ENCODE measurements around the gene MAST3. TPM values are rescaled to one million over a fixed set of nuclear protein-coding genes. Genes with fewer than 3 reads are reported as not detected.
"Not testable (repeated sequence)": the region's sequence is repeated elsewhere in the genome, so short reads cannot be mapped to it uniquely, and the experiment has no call there.

The MAST3 gene
- polyA plus RNA-seq, 1 donor from 2014 or later, result 20.3 TPM

DNA sequence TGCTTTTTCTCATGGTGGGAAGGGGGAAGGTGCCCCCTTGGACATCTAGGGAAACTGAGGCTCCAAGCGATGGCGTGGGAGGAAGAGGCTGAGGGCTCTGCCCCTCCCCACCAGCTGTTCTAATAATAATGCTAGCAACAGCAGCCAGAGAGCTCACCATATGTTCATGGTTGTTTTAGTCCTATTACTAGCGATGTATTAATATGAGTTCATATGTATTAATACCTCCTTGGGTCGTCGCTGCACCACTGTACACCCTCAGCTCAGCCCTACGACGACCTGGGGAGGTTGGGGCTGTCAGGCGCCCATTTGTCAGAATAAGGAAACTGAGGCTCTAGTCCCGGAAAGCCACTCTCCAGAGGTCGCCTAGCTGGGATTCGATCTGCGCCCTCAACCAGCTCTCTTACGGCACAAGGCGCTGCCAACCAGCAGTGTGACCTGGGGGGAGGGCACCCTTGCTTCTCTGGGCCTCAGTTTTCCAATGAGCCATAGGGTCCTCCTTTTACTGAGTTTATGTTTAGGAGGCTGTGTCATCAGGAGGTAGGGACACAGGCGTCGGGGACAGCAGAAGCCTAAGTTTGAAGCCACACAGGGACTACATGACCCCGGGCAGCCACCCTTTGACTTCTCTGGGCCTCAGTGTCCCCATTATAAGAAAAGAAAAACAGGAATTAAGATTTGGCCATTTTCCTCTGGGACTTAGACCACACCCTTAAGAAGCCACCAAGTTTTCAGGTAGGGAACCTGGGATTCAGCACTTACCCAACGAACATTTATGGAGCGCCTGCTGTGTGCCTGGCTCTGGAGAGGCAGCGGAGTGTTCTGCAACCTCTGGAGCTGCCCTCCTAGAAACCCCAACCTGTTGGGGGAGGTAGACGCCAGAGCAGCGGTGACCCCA, 664 bp downstream of the MAST3 start:
- Mint-ChIP-seq H3K27me3 (no peaks in the 10 kb centered on the region), H3K4me1 (peaks cover 17 to 22% (median 21%) of the 10 kb centered on the region in 3 donors), H3K9me3 (no peaks in the 10 kb centered on the region), H3K36me3 (no peaks in the 10 kb centered on the region), H3K4me3 (peak overlapping the region; percentile 95 to 99 (median 98)), H3K27ac (peak overlapping the region; percentile 92 to 97 (median 93))

DNA sequence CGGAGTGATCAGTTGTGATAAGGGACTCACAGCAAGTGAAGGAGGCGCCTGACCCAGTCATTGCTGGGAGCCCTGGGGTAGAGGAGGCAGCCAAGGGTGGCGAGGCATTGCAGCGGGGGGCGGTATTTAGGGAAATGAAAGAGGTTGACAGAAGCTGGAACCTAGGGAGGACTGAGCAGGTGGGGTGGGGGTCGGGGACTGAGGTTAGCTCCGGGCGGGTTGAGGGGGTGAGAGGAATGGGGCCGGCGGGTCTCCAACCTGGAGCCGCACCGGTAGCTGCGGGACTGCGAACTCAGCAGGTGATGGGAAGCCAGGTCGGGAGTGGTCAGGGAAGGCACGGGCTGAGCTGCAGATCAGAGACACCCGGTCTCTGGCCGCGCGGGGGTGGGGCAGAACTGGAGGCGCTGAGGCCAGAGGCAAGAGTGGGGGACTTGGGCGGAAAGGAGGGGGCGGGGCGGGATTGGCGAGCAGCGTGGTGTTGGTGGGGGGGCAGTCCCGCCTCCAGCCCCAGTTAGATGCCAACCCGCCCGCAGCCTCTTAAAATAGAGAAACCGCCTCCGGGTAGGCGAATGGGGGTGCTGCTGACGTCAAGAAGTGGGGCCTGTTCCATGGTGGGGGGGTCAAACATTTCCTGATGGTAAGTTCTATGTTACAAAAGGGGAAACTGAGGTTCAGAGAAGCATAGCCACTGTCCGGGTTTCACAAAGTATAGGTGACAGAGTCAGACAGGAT, 1.5 kb downstream of the MAST3 start:
- no peaks in the 10 kb centered on the region for H3K27me3 Mint-ChIP-seq
- peak overlapping the region; percentile 95 to 99 (median 98) for H3K4me3 Mint-ChIP-seq

DNA sequence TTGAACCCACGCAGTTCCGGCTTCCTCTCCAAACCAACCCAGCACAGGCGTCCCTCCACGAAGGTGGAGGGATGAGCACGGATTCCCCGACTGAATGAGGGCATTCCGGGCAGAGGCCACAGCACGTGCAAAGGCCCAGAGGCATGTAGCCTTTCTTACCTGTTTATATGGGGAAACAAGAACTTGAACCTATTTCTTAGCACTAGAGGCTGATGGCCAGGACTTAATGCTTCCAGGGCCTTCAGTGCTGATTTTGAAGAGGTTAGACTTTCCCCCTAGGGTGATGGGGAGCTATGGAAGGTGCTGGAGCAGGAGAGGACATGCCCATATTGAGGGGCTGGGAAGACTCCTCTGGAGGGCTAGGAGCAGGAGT, 2.0 kb downstream of the MAST3 start:
- Mint-ChIP-seq H3K27ac (peak overlapping the region; percentile 92 to 97 (median 93)), H3K36me3 (no peaks in the 10 kb centered on the region), H3K4me1 (peaks cover 25 to 30% (median 25%) of the 10 kb centered on the region in 3 donors), H3K4me3 (peak overlapping the region; percentile 95 to 99 (median 98)), H3K27me3 (no peaks in the 10 kb centered on the region), H3K9me3 (no peaks in the 10 kb centered on the region)

More for the DNA sequence above, 1.5 kb downstream of the MAST3 start:
- Mint-ChIP-seq H3K9me3 (no peaks in the 10 kb centered on the region), H3K36me3 (no peaks in the 10 kb centered on the region), H3K4me1 (peaks cover 22 to 25% (median 23%) of the 10 kb centered on the region in 3 donors), H3K27ac (peak overlapping the region; percentile 92 to 97 (median 93))

DNA sequence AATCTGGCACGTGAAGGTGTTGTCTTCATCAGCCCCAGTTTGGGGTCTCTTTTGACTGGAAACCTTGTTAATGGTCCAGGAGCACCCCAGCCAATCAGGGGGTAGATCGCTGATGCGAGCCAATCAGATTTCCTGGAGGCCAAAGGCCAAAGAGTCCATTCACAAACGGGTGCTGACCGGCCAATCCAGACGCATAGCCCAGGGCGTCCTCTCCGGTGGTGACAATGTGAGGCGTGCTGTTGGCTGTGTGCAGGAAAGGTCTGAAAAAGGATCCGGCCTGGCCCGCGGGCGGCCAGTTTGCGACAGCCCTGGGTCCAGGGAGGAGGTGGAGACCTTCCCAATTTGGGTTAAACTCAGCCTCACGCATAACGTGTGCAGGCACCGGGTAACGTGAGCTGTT, 3.1 kb downstream of the MAST3 start:
- H3K4me1 Mint-ChIP-seq, result peaks cover 21 to 33% (median 24%) of the 10 kb centered on the region in 3 donors
- H3K27ac Mint-ChIP-seq, result peak overlapping the region in 1 of 3 donors; percentile 93
- no peaks in the 10 kb centered on the region for H3K36me3 Mint-ChIP-seq
- no peaks in the 10 kb centered on the region for H3K9me3 Mint-ChIP-seq
- H3K27me3 Mint-ChIP-seq, result no peaks in the 10 kb centered on the region
- peak overlapping the region in 1 of 4 donors; percentile 63 for H3K4me3 Mint-ChIP-seq

DNA sequence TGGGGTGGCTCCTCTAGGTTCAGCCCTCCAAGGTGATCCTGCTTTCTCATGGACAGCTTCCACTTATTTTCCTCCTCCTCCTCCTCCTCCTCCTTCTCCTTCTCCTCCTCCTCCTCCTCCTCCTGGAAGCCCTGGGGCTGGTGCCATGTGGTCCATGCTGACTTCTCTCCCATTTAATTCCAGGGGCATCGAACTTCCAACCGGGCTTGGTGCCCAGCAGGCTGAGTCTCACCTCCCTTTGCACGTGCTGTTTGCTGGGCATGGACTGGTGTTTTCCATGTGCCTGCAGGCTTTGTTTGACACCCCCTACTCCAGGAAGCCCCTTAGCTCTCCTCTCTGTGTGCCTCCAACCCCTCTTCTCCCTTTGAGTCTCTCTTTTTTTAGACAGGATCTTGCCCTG, 3.7 kb downstream of the MAST3 start:
- Mint-ChIP-seq H3K27ac (peak overlapping the region in 2 of 3 donors; percentile 63 to 93), H3K4me1 (peaks cover 20 to 33% (median 25%) of the 10 kb centered on the region in 3 donors), H3K9me3 (no peaks in the 10 kb centered on the region), H3K4me3 (peak overlapping the region in 1 of 4 donors; percentile 63), H3K36me3 (no peaks in the 10 kb centered on the region), H3K27me3 (no peaks in the 10 kb centered on the region)

DNA sequence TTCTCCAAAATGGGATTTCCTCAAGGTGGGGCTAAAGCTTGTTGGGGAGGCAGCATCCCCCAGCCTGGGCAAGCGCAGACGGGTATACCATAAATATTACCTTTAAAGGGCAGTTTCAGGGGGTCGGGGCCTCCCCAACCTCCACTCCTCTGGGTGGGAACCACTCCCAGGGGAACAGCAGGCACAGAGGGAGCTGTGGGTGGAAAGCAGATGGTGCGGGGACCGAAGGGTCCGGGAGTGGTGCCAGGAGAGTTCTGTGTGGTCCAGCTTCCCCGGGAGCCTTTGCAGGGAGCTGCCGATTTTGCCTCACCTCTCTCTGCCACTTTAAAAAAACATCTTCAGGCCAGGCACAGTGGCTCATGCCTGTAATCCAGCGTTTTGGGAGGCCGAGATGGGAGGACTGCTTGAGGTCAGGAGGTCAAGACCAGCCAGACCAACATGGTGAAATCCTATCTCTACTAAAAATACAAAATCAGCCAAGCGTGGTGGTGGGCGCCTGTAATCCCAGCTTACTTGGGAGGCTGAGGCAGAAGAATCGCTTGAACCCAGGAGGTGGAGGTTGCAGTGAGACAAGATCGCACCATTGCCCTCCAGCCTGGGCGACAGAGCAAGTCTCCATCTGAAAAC, 5.5 kb downstream of the MAST3 start:
- Mint-ChIP-seq H3K4me3 (peak overlapping the region in 2 of 4 donors; percentile 52 to 83), H3K4me1 (peaks cover 27 to 37% (median 33%) of the 10 kb centered on the region in 3 donors)

DNA sequence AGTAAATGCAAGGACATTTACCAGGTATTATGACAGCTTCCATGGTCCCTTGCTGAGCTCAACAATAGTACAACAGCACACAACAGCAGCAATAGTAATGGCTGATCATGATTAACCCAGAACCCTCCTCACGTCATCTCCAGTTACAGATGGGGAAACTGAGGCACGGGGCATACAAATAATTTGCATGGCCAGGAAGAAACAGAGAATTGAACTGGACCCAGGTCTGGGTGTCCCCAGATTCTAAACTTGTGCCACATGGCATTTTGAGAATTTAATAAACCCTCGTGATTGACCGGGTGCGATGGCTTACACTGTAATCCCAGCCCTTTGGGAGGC, 7.2 kb downstream of the MAST3 start:
- Mint-ChIP-seq H3K36me3 (no peaks in the 10 kb centered on the region), H3K9me3 (no peaks in the 10 kb centered on the region), H3K4me3 (peak overlapping the region; percentile 73 to 89 (median 80)), H3K27me3 (no peaks in the 10 kb centered on the region), H3K27ac (peak overlapping the region; percentile 86 to 93 (median 89)), H3K4me1 (peaks cover 38 to 44% (median 42%) of the 10 kb centered on the region in 3 donors)

More for the DNA sequence above, 5.5 kb downstream of the MAST3 start:
- Mint-ChIP-seq H3K27me3 (no peaks in the 10 kb centered on the region), H3K36me3 (no peaks in the 10 kb centered on the region), H3K9me3 (no peaks in the 10 kb centered on the region), H3K27ac (peak overlapping the region in 2 of 3 donors; percentile 76 to 93)

DNA sequence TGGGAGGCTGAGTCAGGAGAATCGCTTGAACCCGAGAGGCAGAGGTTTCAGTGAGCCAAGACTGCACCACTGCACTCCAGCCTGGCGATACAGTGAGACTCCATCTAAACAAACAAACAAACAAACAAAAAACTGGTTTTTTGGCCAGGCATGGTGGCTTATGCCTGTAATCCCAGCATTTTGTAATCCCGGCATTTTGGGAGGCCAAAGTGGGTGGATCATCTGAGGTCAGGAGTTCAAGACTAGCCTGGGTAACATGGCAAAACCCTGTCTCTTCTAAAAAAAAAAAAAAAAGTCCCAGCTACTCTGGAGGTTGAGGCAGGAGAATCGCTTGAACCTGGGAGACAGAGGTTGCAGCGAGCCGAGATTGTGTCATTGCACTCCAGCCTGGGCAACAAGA, 7.7 kb downstream of the MAST3 start:
- peaks cover 37 to 43% (median 39%) of the 10 kb centered on the region in 3 donors for H3K4me1 Mint-ChIP-seq
- not testable (repeated sequence) for H3K36me3 Mint-ChIP-seq, H3K27me3 Mint-ChIP-seq, H3K9me3 Mint-ChIP-seq
- H3K27ac Mint-ChIP-seq, result peak overlapping the region in 1 of 3 donors; percentile 93
- peak overlapping the region in 3 of 4 donors; percentile 77 to 83 (median 80) for H3K4me3 Mint-ChIP-seq

DNA sequence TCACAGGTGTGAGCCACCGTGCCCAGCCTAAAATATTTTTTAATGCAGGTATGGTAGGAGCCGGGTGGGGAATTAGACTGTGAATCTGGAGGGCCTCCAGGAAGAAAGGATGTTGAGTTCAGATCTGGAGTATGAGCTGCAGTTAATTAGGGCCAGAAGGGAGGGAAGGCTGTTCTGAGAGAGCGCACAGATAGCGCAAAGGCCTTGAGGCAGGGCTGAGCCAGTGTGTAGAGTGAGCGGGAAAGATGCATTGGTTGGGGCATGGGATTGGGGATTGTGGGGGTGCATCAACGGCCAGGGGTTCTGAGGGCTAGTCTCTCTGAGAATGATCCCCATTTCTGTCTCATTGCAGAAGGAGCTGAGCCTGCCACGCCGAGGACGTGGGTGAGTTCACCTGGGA, 9.7 kb downstream of the MAST3 start:
- Mint-ChIP-seq H3K4me1 (peaks cover 35 to 41% (median 37%) of the 10 kb centered on the region in 3 donors), H3K4me3 (peak overlapping the region; percentile 2 to 89 (median 44)), H3K27ac (peak overlapping the region; percentile 48 to 96 (median 89)), H3K27me3 (no peaks in the 10 kb centered on the region), H3K36me3 (peaks cover 1% of the 10 kb centered on the region), H3K9me3 (no peaks in the 10 kb centered on the region)

DNA sequence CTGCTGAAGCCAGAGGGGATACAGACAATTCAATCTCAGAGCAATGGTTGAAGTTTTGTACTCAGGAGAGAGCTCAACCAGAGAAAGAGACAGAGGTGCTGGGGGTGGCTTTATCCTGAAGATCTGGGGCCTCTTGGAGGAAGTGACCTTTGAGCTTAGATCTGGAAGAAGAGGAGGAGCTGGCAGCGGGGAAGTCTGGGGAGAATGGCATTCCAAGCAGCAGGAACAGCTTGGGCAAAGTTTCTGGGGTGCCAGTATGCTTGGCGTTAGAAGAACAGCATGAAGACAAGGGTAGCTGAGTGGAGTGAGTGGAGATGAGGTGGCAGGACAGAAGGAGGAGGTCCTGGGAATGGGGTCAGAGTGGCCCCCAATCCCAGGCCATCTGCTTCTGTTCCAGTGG, 11.3 kb downstream of the MAST3 start:
- H3K4me3 Mint-ChIP-seq, result peak overlapping the region; percentile 75 to 92 (median 88)
- peak overlapping the region; percentile 55 to 96 (median 89) for H3K27ac Mint-ChIP-seq
- no peaks in the 10 kb centered on the region for H3K27me3 Mint-ChIP-seq
- no peaks in the 10 kb centered on the region for H3K9me3 Mint-ChIP-seq
- H3K36me3 Mint-ChIP-seq, result peaks cover 1% of the 10 kb centered on the region
- peaks cover 35 to 39% (median 38%) of the 10 kb centered on the region in 3 donors for H3K4me1 Mint-ChIP-seq

DNA sequence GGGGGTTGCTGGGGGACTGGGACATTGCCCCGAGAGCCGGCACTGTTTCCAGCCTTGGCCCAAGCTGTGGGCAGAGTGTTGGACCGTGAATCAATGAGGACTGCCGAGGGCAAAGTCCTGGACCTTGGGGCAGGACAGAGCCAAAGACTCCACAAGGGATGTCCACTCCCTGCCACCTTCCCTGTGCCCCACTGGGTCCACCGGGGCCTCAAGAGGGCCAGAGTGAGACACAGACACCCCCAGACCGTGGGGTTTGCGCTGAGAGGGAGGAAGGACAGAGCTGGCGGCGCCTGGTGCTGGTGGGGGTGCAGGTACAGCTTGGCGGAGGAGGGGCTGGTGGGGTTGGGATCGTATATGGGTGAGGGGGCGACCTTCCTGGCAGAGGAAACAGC, 11.8 kb downstream of the MAST3 start:
- H3K4me3 Mint-ChIP-seq, result peak overlapping the region; percentile 75 to 92 (median 88)
- H3K4me1 Mint-ChIP-seq, result peaks cover 34 to 38% (median 35%) of the 10 kb centered on the region in 3 donors
- H3K9me3 Mint-ChIP-seq, result no peaks in the 10 kb centered on the region
- H3K27ac Mint-ChIP-seq, result peak overlapping the region in 2 of 3 donors; percentile 76 to 96
- no peaks in the 10 kb centered on the region for H3K27me3 Mint-ChIP-seq
- peaks cover 1% of the 10 kb centered on the region for H3K36me3 Mint-ChIP-seq

DNA sequence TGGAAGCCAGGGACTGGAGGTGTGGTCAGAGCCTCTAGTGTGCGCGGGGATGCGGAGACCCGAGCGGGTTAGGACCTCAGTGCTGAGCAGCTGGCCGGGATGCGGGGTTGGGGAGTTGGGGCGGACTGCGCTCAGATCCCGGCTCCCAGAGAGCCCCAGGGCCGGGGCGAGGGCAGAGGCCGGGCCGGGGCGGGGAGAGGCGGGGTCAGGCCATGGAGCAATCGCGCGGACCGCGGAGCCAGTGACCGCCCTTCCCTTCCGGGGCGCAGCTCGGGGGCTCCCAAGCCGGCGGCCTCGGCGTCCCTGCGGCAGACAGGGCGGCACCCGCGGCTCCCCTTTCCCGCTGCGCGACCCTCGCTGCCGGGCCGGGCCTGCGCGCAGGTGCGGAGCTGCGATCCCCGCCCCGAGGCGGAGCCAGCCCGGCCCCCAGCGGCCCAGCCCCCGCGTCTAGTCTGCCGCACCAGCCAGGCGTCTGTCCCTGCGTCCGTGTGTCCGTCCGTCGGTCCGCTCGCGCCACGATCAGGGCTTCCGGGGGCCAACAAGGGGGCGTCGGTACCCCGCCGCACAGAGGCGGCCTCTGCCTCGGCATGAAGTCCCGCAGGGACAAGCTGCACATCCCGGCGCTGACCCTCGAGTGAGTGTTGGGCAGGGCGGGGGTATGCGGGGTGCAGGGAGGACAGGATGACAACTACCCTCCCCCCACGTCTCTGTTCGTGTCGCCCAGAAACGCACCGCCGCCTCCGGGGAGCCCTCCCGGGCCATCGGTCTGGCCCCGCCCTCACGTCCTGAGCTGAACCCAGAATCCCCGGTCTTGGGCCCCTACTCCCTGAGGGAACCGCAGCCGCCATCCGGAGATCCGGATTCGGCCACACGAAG, 12.4 kb downstream of the MAST3 start:
- H3K4me3 Mint-ChIP-seq, result peak overlapping the region; percentile 75 to 92 (median 88)
- H3K9me3 Mint-ChIP-seq, result no peaks in the 10 kb centered on the region
- H3K36me3 Mint-ChIP-seq, result peaks cover 1% of the 10 kb centered on the region
- no peaks in the 10 kb centered on the region for H3K27me3 Mint-ChIP-seq
- peaks cover 29 to 35% (median 32%) of the 10 kb centered on the region in 3 donors for H3K4me1 Mint-ChIP-seq
- peak overlapping the region; percentile 53 to 76 (median 64) for H3K27ac Mint-ChIP-seq

DNA sequence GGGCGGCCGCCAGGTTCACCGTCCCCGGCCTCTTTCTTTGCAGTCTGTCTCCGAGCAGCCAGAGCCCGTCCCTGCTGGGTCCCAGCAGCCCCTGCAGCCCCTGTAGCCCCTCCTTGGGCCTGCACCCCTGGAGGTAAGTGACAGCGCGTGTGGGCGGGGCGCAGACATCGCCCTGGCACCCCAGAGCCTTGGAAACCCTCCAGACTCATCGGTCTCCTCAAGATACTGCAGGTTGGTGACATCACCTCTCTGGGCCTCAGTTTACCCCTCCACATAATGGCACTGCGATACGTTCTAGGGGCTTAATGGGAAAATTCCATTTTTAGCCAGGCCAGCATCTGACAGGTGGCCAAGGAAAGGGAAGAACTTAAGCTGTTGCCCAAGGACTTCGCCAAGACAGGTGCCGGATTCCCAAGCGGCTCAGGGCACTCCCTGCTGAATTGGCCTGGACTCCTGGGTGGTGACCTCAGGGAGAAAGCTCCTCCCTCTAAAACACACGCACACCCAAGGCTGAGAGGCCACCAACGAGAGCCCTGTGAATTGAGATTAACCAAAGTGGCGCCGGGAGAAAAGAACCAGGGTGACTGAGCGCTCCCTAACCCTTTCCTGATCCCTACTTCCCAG, 13.1 kb downstream of the MAST3 start:
- peak overlapping the region; percentile 50 to 84 (median 76) for H3K4me3 Mint-ChIP-seq
- peak overlapping the region in 2 of 3 donors; percentile 53 to 59 for H3K27ac Mint-ChIP-seq
- H3K36me3 Mint-ChIP-seq, result peaks cover 1% of the 10 kb centered on the region
- H3K4me1 Mint-ChIP-seq, result peaks cover 29 to 35% (median 33%) of the 10 kb centered on the region in 3 donors
- H3K9me3 Mint-ChIP-seq, result no peaks in the 10 kb centered on the region
- H3K27me3 Mint-ChIP-seq, result no peaks in the 10 kb centered on the region

All from IgD-negative memory B cell (primary cell).